ENCODE measurements around the gene IL19. TPM values are rescaled to one million over a fixed set of nuclear protein-coding genes. Genes with fewer than 3 reads are reported as not detected.
"Not testable (repeated sequence)": the region's sequence is repeated elsewhere in the genome, so short reads cannot be mapped to it uniquely, and the experiment has no call there.

IL19 gene
- total RNA-seq, 1 experiment from 2014 or later: not detected

- in situ Hi-C loops (cut with HindIII; ENCODE audit: low pct_unique_long_range_greater_than_20kb, low sequenced_read_pairs): no loop called here
- no peak for DNase-seq (ENCODE audit: low read depth)
Observed at GRCh38 chr1:206766251-206766856, 4.2 kb upstream of the IL19 start.

GRCh38 chr1:206768472-206769303 lies 1.9 kb upstream of the IL19 start:
- in situ Hi-C loops (cut with HindIII; ENCODE audit: low pct_unique_long_range_greater_than_20kb, low sequenced_read_pairs): no loop called here
- DNase-seq (ENCODE audit: low read depth): no peak

GRCh38 chr1:206769304-206769731 lies 1.3 kb upstream of the IL19 start:
- no peak for DNase-seq (ENCODE audit: low read depth)
- in situ Hi-C loops (cut with HindIII; ENCODE audit: low pct_unique_long_range_greater_than_20kb, low sequenced_read_pairs): no loop called here

- no peak for DNase-seq (ENCODE audit: low read depth)
- in situ Hi-C loops (cut with HindIII; ENCODE audit: low pct_unique_long_range_greater_than_20kb, low sequenced_read_pairs): no loop called here
Observed at GRCh38 chr1:206771338-206771692, 742 bp downstream of the IL19 start.

- in situ Hi-C loops (cut with HindIII; ENCODE audit: low pct_unique_long_range_greater_than_20kb, low sequenced_read_pairs): no loop called here
- no peak for DNase-seq (ENCODE audit: low read depth)
Observed at GRCh38 chr1:206772243-206772937, 1.8 kb downstream of the IL19 start, which contains the start of gene IL10. IL10 (minus strand) TSS chr1:206772494; CDS start chr1:206772435, 59 bp downstream.

GRCh38 chr1:206774093-206774492 lies 3.5 kb downstream of the IL19 start:
- in situ Hi-C loops (cut with HindIII; ENCODE audit: low pct_unique_long_range_greater_than_20kb, low sequenced_read_pairs): no loop called here
- DNase-seq (ENCODE audit: low read depth): no peak

GRCh38 chr1:206776229-206776628 lies 5.7 kb downstream of the IL19 start:
- in situ Hi-C loops (cut with HindIII; ENCODE audit: low pct_unique_long_range_greater_than_20kb, low sequenced_read_pairs): no loop called here
- DNase-seq (ENCODE audit: low read depth): no peak

- in situ Hi-C loops (cut with HindIII; ENCODE audit: low pct_unique_long_range_greater_than_20kb, low sequenced_read_pairs): no loop called here
- DNase-seq (ENCODE audit: low read depth): no peak
Observed at GRCh38 chr1:206778031-206778430, 7.5 kb downstream of the IL19 start.

GRCh38 chr1:206778911-206779310 lies 8.3 kb downstream of the IL19 start:
- in situ Hi-C loops (cut with HindIII; ENCODE audit: low pct_unique_long_range_greater_than_20kb, low sequenced_read_pairs); DNase-seq (ENCODE audit: low read depth): not testable (repeated sequence)

- no peak for DNase-seq (ENCODE audit: low read depth)
- in situ Hi-C loops (cut with HindIII; ENCODE audit: low pct_unique_long_range_greater_than_20kb, low sequenced_read_pairs): no loop called here
Observed at GRCh38 chr1:206779638-206780037, 9.1 kb downstream of the IL19 start.

GRCh38 chr1:206782448-206782847 lies 11.9 kb downstream of the IL19 start:
- in situ Hi-C loops (cut with HindIII; ENCODE audit: low pct_unique_long_range_greater_than_20kb, low sequenced_read_pairs): no loop called here
- no peak for DNase-seq (ENCODE audit: low read depth)

GRCh38 chr1:206783506-206783905 lies 12.9 kb downstream of the IL19 start:
- in situ Hi-C loops (cut with HindIII; ENCODE audit: low pct_unique_long_range_greater_than_20kb, low sequenced_read_pairs): no loop called here

GRCh38 chr1:206784471-206784903 lies 13.9 kb downstream of the IL19 start:
- in situ Hi-C loops (cut with HindIII; ENCODE audit: low pct_unique_long_range_greater_than_20kb, low sequenced_read_pairs): no loop called here
- no peak for DNase-seq (ENCODE audit: low read depth)

More at GRCh38 chr1:206783506-206783905, 12.9 kb downstream of the IL19 start:
- no peak for DNase-seq (ENCODE audit: low read depth)

- DNase-seq (ENCODE audit: low read depth): no peak
- in situ Hi-C loops (cut with HindIII; ENCODE audit: low pct_unique_long_range_greater_than_20kb, low sequenced_read_pairs): no loop called here
Observed at GRCh38 chr1:206785182-206785765, 14.7 kb downstream of the IL19 start.

- DNase-seq (ENCODE audit: low read depth): no peak
- in situ Hi-C loops (cut with HindIII; ENCODE audit: low pct_unique_long_range_greater_than_20kb, low sequenced_read_pairs): no loop called here
Observed at GRCh38 chr1:206786212-206786886, 15.8 kb downstream of the IL19 start.

- in situ Hi-C loops (cut with HindIII; ENCODE audit: low pct_unique_long_range_greater_than_20kb, low sequenced_read_pairs): no loop called here
- no peak for DNase-seq (ENCODE audit: low read depth)
Observed at GRCh38 chr1:206787891-206788290, 17.3 kb downstream of the IL19 start.

- no peak for DNase-seq (ENCODE audit: low read depth)
- in situ Hi-C loops (cut with HindIII; ENCODE audit: low pct_unique_long_range_greater_than_20kb, low sequenced_read_pairs): no loop called here
Observed at GRCh38 chr1:206788487-206789050, 18.0 kb downstream of the IL19 start.

Measured in Caki2 (cell line).